ENCODE data around the gene POU2F3.

POU2F3 gene

GRCh38 chr11:120339394-120339890 lies 99.5 kb downstream of the POU2F3 start:
- DNase-seq (ENCODE audit: low spot score), result peak; percentile 48

- peak; percentile 34 for DNase-seq (ENCODE audit: low spot score)
These were observed 100.6 kb downstream of the POU2F3 start for GRCh38 chr11:120340529-120340928.

GRCh38 chr11:120342226-120342625 lies 102.3 kb downstream of the POU2F3 start:
- no peak for DNase-seq (ENCODE audit: low spot score)

- DNase-seq (ENCODE audit: low spot score), result no peak
These were observed 102.7 kb downstream of the POU2F3 start for GRCh38 chr11:120342678-120343077.

GRCh38 chr11:120343429-120343828 lies 103.5 kb downstream of the POU2F3 start:
- DNase-seq (ENCODE audit: low spot score), result no peak

GRCh38 chr11:120344302-120345004 lies 104.5 kb downstream of the POU2F3 start:
- DNase-seq (ENCODE audit: low spot score), result no peak

- DNase-seq (ENCODE audit: low spot score), result no peak
These were observed 106.3 kb downstream of the POU2F3 start for GRCh38 chr11:120346233-120346632.

GRCh38 chr11:120350637-120351036 lies 110.7 kb downstream of the POU2F3 start:
- no peak for DNase-seq (ENCODE audit: low spot score)

- no peak for DNase-seq (ENCODE audit: low spot score)
These were observed 112.5 kb downstream of the POU2F3 start for GRCh38 chr11:120352405-120352804.

- no peak for DNase-seq (ENCODE audit: low spot score)
These were observed 114.1 kb downstream of the POU2F3 start for GRCh38 chr11:120354068-120354467.

GRCh38 chr11:120354779-120355178 lies 114.8 kb downstream of the POU2F3 start:
- DNase-seq (ENCODE audit: low spot score), result no peak

- DNase-seq (ENCODE audit: low spot score), result no peak
These were observed 117.7 kb downstream of the POU2F3 start for GRCh38 chr11:120357620-120358019.

GRCh38 chr11:120358729-120359128 lies 118.8 kb downstream of the POU2F3 start:
- no peak for DNase-seq (ENCODE audit: low spot score)

GRCh38 chr11:120363436-120363835 lies 123.5 kb downstream of the POU2F3 start:
- DNase-seq (ENCODE audit: low spot score), result no peak

GRCh38 chr11:120365512-120365911 lies 125.6 kb downstream of the POU2F3 start:
- no peak for DNase-seq (ENCODE audit: low spot score)

Data from RKO (cell line).